Measurements from ENCODE around the gene POTEF. TPM values are rescaled to one million over a fixed set of nuclear protein-coding genes. Genes with fewer than 3 reads are reported as not detected.
"Not testable (repeated sequence)": the region's sequence is repeated elsewhere in the genome, so short reads cannot be mapped to it uniquely, and the experiment has no call there.

Gene POTEF
- total and polyA plus RNA-seq, 4 donors = not detected

DNA sequence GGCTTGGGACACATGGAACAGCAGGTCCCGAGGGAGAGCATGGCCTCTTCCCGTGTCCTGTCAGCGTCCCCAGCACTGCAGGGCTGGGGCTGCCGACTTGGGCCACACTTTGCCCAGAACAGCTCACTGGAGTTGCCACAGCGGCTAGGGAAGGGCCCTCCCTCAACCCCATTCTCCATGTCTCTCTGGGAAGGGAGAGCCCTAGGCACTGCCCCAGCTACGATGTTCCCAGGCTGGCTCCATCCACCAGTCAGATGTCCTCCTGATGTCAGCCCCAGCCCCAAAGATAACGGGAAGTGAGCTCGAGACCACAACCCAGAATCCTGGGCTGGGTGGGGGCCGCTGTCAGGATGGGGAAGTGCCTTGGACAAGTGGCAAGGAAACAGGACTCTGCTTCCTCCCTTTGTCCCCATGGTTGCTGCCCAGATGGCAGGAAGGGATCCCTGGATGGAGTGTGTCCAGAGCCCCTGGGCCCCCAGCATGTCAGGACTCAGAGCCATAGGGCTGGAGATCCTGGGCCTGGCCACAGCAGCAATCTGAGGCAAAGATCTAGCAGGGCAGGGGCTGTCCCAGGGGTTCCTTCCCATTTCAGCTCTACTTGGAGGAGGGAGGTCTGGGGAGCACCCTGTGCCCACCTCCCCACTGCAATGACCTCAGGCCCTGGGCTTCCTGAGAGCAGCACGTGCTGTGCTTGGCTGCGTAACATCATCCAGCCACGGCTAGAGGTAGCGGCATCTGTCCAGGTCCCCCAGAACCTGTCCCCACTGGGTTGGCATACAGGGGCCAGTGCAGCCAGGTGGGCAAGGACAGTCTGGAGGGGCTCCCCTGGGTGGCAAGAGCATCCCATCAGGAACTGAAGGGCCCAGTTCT lies 13.6 kb upstream of the POTEF start:
- not testable (repeated sequence) for H3K36me3 ChIP-seq (ENCODE audit: control insufficient read depth in 4 of 4, insufficient read depth in 3 of 4, low read depth in 1 of 4, low read length in 3 of 4); H3K4me1 ChIP-seq (ENCODE audit: control insufficient read depth in 4 of 4, insufficient read depth in 4 of 4, low read length in 3 of 4); H3K4me3 ChIP-seq (ENCODE audit: low read depth in 1 of 3, low read length in 3 of 3); DNase-seq (ENCODE audit: low spot score); H3K27ac ChIP-seq (ENCODE audit: low read depth in 1 of 2, low read length in 2 of 2); H3K9me3 ChIP-seq (ENCODE audit: control insufficient read depth in 4 of 4, low read length in 3 of 4); H3K27me3 ChIP-seq (ENCODE audit: control insufficient read depth in 4 of 4, insufficient read depth in 4 of 4, low read length in 3 of 4); H3K9ac ChIP-seq (ENCODE audit: low read depth in 1 of 2, low read length in 2 of 2)
- WGBS = 82% methylated on average over 13 of the region's 13 CpGs

GRCh38 chr2:130141645-130142370 lies 12.8 kb upstream of the POTEF start:
- H3K4me3 ChIP-seq (ENCODE audit: low read depth in 1 of 3, low read length in 3 of 3); H3K9ac ChIP-seq (ENCODE audit: low read depth in 1 of 2, low read length in 2 of 2); DNase-seq (ENCODE audit: low spot score); H3K9me3 ChIP-seq (ENCODE audit: control insufficient read depth in 4 of 4, low read length in 3 of 4); H3K36me3 ChIP-seq (ENCODE audit: control insufficient read depth in 4 of 4, insufficient read depth in 3 of 4, low read depth in 1 of 4, low read length in 3 of 4); H3K27me3 ChIP-seq (ENCODE audit: control insufficient read depth in 4 of 4, insufficient read depth in 4 of 4, low read length in 3 of 4); H3K4me1 ChIP-seq (ENCODE audit: control insufficient read depth in 4 of 4, insufficient read depth in 4 of 4, low read length in 3 of 4); H3K27ac ChIP-seq (ENCODE audit: low read depth in 1 of 2, low read length in 2 of 2): not testable (repeated sequence)
- WGBS = 92% methylated on average over 17 of the region's 22 CpGs

- H3K27me3 ChIP-seq (ENCODE audit: control insufficient read depth in 4 of 4, insufficient read depth in 4 of 4, low read length in 3 of 4); H3K4me1 ChIP-seq (ENCODE audit: control insufficient read depth in 4 of 4, insufficient read depth in 4 of 4, low read length in 3 of 4); H3K4me3 ChIP-seq (ENCODE audit: low read depth in 1 of 3, low read length in 3 of 3); H3K9me3 ChIP-seq (ENCODE audit: control insufficient read depth in 4 of 4, low read length in 3 of 4); H3K36me3 ChIP-seq (ENCODE audit: control insufficient read depth in 4 of 4, insufficient read depth in 3 of 4, low read depth in 1 of 4, low read length in 3 of 4); DNase-seq (ENCODE audit: low spot score); H3K27ac ChIP-seq (ENCODE audit: low read depth in 1 of 2, low read length in 2 of 2); H3K9ac ChIP-seq (ENCODE audit: low read depth in 1 of 2, low read length in 2 of 2): not testable (repeated sequence)
- 96% methylated on average over 4 of the region's 6 CpGs for WGBS
These were observed 12.0 kb upstream of the POTEF start for GRCh38 chr2:130141002-130141401.

DNA sequence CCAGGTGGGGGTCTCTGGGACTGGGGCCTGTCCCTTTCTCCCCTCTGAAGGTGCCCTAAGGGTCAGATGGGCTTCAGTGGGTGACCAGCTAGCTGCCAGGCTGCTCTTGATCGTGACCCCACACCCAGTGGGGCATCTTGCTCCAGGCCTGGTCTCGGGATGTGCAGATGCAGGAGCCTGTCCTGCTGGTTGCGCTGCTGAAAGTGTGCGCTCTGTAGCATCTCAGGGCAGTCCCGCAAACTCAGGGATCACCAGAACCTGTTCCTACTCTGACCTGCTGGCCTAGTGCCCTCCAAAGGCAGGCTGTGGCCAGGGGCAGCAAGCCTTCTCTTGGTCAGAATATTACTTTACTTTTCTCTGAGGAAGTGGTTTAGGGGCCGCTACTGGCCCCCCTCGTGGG lies 11.5 kb upstream of the POTEF start:
- H3K36me3 ChIP-seq (ENCODE audit: control insufficient read depth in 4 of 4, insufficient read depth in 3 of 4, low read depth in 1 of 4, low read length in 3 of 4); H3K27ac ChIP-seq (ENCODE audit: low read depth in 1 of 2, low read length in 2 of 2); H3K4me1 ChIP-seq (ENCODE audit: control insufficient read depth in 4 of 4, insufficient read depth in 4 of 4, low read length in 3 of 4); DNase-seq (ENCODE audit: low spot score); H3K4me3 ChIP-seq (ENCODE audit: low read depth in 1 of 3, low read length in 3 of 3); H3K27me3 ChIP-seq (ENCODE audit: control insufficient read depth in 4 of 4, insufficient read depth in 4 of 4, low read length in 3 of 4); H3K9ac ChIP-seq (ENCODE audit: low read depth in 1 of 2, low read length in 2 of 2); H3K9me3 ChIP-seq (ENCODE audit: control insufficient read depth in 4 of 4, low read length in 3 of 4): not testable (repeated sequence)
- 92% methylated on average over 7 of the region's 7 CpGs for WGBS

DNA sequence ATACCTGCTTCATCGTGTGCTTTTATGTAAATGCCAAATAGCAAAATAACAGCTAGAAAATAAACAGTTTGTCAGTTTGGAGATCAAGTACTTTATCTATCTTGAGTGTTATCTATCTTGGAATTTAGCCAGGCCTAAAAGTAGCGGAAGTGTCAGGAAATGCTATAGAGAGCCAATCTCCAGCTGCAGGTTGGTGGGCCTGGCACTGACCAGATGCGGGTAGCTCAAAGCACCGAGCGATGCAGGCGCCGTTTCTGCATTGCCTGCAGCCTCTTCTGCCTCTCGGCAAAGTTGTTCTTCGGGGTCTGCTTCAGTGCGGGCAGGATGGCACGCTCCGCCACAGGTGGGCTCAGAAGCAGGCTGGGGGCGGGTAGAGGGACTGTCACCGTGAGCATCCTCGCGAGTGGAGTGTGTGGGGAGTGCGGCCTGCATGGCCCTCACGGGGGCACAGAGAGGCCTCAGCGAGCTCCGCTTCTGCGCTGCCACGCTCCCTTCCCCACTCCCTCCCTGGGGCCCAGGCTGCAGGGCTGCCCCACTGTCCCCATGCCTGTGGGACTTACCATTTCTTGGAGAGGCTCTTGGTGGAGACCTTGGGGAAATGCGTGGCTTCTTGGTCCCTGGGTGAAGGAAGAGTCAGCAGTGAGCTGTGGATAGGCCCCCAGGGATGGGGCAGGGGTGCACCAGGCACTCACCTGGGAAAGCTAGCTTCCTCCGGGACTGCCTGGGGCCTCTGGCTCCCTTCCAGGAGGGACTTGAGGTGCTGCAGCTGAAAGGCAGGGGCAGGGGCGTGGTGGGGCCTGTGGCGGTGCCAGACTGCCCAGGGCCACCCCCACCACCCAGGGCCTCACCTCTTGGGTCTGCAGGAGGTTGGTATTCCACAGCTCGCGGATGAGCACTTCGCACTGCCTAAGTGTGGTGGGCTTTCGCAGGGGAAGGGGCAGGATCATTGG lies 10.6 kb upstream of the POTEF start:
- H3K4me3 ChIP-seq (ENCODE audit: low read depth in 1 of 3, low read length in 3 of 3); H3K4me1 ChIP-seq (ENCODE audit: control insufficient read depth in 4 of 4, insufficient read depth in 4 of 4, low read length in 3 of 4); H3K27ac ChIP-seq (ENCODE audit: low read depth in 1 of 2, low read length in 2 of 2); DNase-seq (ENCODE audit: low spot score); H3K36me3 ChIP-seq (ENCODE audit: control insufficient read depth in 4 of 4, insufficient read depth in 3 of 4, low read depth in 1 of 4, low read length in 3 of 4); H3K9me3 ChIP-seq (ENCODE audit: control insufficient read depth in 4 of 4, low read length in 3 of 4); H3K27me3 ChIP-seq (ENCODE audit: control insufficient read depth in 4 of 4, insufficient read depth in 4 of 4, low read length in 3 of 4); H3K9ac ChIP-seq (ENCODE audit: low read depth in 1 of 2, low read length in 2 of 2): not testable (repeated sequence)
- 89% methylated on average over 26 of the region's 30 CpGs for WGBS

- H3K27ac ChIP-seq (ENCODE audit: low read depth in 1 of 2, low read length in 2 of 2); H3K4me3 ChIP-seq (ENCODE audit: low read depth in 1 of 3, low read length in 3 of 3); H3K36me3 ChIP-seq (ENCODE audit: control insufficient read depth in 4 of 4, insufficient read depth in 3 of 4, low read depth in 1 of 4, low read length in 3 of 4); H3K4me1 ChIP-seq (ENCODE audit: control insufficient read depth in 4 of 4, insufficient read depth in 4 of 4, low read length in 3 of 4); H3K9ac ChIP-seq (ENCODE audit: low read depth in 1 of 2, low read length in 2 of 2); DNase-seq (ENCODE audit: low spot score); H3K27me3 ChIP-seq (ENCODE audit: control insufficient read depth in 4 of 4, insufficient read depth in 4 of 4, low read length in 3 of 4); H3K9me3 ChIP-seq (ENCODE audit: control insufficient read depth in 4 of 4, low read length in 3 of 4): not testable (repeated sequence)
- 88% methylated on average over 15 of the region's 15 CpGs for WGBS
These were observed 9.8 kb upstream of the POTEF start for GRCh38 chr2:130138841-130139251.

DNA sequence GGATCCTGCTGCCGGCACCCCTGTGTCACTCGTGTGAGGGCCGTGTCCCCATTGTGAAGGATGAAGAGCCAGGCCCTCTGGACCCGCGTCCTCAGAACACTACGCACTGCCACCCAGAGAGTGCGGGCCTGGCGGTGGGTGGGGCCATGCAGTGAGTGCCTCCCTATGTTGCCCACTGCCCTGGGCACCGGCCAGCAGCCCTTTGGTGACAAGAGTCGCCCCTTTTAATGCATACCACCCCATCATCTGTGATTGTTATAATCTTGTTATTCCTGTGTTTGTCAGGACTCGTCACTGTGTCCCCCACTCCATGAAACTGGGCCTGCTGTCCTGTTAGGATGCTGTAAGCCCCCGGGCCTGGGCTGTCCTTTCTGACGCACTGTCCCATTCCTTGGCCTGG lies 9.3 kb upstream of the POTEF start:
- 87% methylated on average over 10 of the region's 13 CpGs for WGBS
- DNase-seq (ENCODE audit: low spot score); H3K27ac ChIP-seq (ENCODE audit: low read depth in 1 of 2, low read length in 2 of 2): not testable (repeated sequence)

GRCh38 chr2:130137118-130137517 lies 8.1 kb upstream of the POTEF start:
- not testable (repeated sequence) for H3K27ac ChIP-seq (ENCODE audit: low read depth in 1 of 2, low read length in 2 of 2); H3K4me3 ChIP-seq (ENCODE audit: low read depth in 1 of 3, low read length in 3 of 3); H3K36me3 ChIP-seq (ENCODE audit: control insufficient read depth in 4 of 4, insufficient read depth in 3 of 4, low read depth in 1 of 4, low read length in 3 of 4); DNase-seq (ENCODE audit: low spot score); H3K27me3 ChIP-seq (ENCODE audit: control insufficient read depth in 4 of 4, insufficient read depth in 4 of 4, low read length in 3 of 4); H3K9ac ChIP-seq (ENCODE audit: low read depth in 1 of 2, low read length in 2 of 2); H3K9me3 ChIP-seq (ENCODE audit: control insufficient read depth in 4 of 4, low read length in 3 of 4); H3K4me1 ChIP-seq (ENCODE audit: control insufficient read depth in 4 of 4, insufficient read depth in 4 of 4, low read length in 3 of 4)
- 77% methylated on average over 5 of the region's 5 CpGs for WGBS

More for the DNA sequence above, 9.3 kb upstream of the POTEF start:
- H3K4me3 ChIP-seq (ENCODE audit: low read depth in 1 of 3, low read length in 3 of 3); H3K9me3 ChIP-seq (ENCODE audit: control insufficient read depth in 4 of 4, low read length in 3 of 4); H3K4me1 ChIP-seq (ENCODE audit: control insufficient read depth in 4 of 4, insufficient read depth in 4 of 4, low read length in 3 of 4); H3K27me3 ChIP-seq (ENCODE audit: control insufficient read depth in 4 of 4, insufficient read depth in 4 of 4, low read length in 3 of 4); H3K9ac ChIP-seq (ENCODE audit: low read depth in 1 of 2, low read length in 2 of 2); H3K36me3 ChIP-seq (ENCODE audit: control insufficient read depth in 4 of 4, insufficient read depth in 3 of 4, low read depth in 1 of 4, low read length in 3 of 4): not testable (repeated sequence)

Data from liver (tissue), 9 donors.